HG03097 (cell line): ENCODE measurements around the gene PTPRE.
"Not testable (repeated sequence)": the region's sequence is repeated elsewhere in the genome, so short reads cannot be mapped to it uniquely, and the experiment has no call there.

Source experiments
- ATAC-seq: cut with Tn5 transposase; IDR thresholded peaks from one replicate; pipeline ENCODE4 v1.9.1; 2021; ENCODE audit not compliant: unreplicated experiment, low FRiP score

PTPRE gene

GRCh38 chr10:128084991-128085390, 178.1 kb downstream of the PTPRE start:
- ATAC-seq: no peak

GRCh38 chr10:128086003-128086863, 179.3 kb downstream of the PTPRE start:
- no peak for ATAC-seq

GRCh38 chr10:128087146-128087883, 180.4 kb downstream of the PTPRE start:
- no peak for ATAC-seq

GRCh38 chr10:128087884-128088709, 181.2 kb downstream of the PTPRE start:
- ATAC-seq: no peak

- no peak for ATAC-seq
These were observed 184.8 kb downstream of the PTPRE start for GRCh38 chr10:128091636-128092210.

DNA sequence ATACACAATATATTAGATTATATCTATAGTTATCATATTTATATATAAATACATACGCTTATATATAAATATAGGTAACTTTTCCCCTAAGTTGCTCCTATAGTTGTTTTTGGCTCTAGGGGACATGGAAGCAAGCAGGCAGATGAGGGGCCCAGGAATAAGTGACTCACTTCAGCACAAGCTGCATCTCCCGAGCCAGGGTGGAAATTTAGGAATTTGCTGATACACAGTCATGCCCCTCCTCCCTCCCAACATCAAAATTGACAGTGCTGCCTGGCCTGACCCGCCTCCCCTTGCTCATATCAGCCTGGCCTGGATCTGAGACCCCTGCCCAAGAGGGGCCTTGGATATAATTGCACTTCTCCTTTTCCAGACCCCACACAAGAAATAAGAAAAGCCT, 185.6 kb downstream of the PTPRE start:
- ATAC-seq: no peak

DNA sequence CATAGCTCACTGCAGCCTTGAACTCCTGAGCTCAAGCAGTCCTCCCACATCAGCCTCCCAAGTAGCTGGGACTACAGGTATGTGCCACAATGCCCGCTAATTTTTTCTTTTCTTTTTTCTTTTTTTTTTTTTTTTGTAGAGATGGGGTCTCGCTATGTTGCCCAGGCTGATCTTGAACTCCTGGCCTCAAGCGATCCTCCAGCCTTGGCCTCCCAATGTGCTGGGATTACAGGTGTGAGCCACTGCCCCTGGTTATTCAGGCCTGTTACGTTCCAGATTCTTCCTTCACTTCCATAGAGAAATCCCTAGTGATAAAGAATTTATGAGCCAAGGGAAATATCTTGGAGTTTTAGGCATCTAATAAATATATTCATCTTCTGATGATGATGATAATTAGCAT, 187.7 kb downstream of the PTPRE start:
- ATAC-seq: not testable (repeated sequence)

DNA sequence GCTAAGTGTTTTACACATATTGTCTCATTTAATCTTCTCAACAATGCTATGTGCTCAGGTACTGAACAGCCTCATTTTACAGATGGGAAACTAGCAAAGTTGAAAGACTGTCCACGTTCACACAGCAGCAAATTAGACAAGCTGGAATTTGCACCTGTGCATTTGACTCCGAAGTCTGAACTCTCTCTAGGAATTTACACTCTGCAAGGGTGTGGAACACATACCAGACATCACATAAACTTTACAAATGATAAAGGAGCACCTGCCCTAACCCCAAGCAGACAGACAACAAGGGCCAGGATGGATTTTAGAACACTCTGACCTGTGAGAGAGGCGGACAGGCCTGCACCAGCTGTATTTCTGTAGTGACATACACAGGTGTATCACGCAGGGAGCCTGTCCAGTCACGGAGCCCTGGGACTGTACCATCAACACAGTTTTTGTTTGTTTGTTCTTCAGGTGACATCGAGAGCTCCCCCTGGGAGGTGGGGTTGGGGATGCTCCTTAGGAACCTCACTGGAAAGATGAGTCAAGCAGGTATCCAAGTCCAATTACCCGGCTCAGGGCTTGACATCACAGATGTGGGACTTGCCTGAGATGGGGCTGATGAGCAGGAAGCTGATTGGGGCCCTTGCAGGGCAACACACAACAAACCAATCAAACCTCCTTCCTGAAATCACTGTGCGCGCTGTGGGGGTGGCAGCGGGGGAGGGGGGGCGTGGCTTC, 188.3 kb downstream of the PTPRE start:
- no peak for ATAC-seq

- ATAC-seq: peak; percentile 75
These were observed 189.0 kb downstream of the PTPRE start for GRCh38 chr10:128095753-128096469.

GRCh38 chr10:128096486-128097199, 189.7 kb downstream of the PTPRE start:
- ATAC-seq: no peak

DNA sequence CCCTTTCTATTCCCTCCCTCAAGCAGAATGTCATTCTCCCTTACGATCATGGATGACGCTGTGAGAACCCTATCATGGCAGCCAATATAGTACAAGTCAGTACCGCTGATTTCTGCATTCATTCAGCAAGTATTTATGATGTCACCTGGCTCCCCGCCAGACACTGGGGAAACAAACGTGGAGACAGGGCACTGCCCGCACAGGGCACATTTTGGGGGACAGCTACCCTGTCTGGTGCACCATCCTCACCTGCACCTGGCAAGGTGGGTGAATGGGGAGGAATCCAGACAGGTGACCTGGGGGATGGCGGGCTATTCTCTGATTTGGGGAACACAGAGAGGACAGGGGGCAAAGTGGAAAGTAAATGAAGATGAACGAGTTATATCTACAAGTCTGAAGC, 190.9 kb downstream of the PTPRE start:
- ATAC-seq: no peak

DNA sequence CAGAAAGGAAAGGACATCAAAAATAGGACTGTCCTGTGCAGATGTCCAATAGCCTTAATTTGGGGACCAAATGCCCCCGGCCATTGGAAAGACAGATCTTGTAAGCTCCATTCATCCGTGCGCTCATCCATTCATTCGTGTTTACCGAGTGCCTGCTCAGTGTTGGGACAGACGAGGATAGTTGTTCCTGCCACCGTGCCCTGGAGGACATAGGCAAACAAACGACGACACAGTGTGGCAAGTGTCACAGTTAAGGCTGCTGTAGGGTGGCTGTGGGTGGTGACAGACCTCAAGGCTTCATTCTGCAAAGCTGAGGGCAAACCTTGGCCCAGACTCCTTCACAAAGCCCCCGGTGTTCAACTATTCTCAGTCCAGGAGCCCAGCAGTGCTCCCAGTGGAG, 191.7 kb downstream of the PTPRE start:
- no peak for ATAC-seq

DNA sequence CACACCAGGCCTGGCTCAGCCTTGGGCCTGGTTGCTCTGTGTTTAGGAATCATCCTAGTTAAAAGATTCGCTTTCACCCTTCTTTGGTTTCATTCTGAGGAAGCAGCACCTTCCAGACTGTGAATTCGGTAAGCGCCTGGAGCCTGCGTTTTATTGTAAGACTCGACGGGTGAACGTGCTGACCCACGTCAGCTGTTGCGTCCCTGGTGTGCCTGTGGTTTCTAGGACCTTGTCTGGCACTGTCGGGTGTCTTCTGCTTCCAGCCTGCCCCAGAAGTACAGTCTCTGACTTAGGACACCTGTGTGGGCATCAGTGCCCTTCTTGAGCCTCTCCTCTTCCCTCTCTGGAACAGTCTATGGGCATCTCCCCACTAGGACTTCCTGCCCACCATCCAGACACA, 193.0 kb downstream of the PTPRE start:
- ATAC-seq: no peak

- no peak for ATAC-seq
These were observed 195.0 kb downstream of the PTPRE start for GRCh38 chr10:128101901-128102300.

- ATAC-seq: no peak
These were observed 195.8 kb downstream of the PTPRE start for GRCh38 chr10:128102480-128103228.

DNA sequence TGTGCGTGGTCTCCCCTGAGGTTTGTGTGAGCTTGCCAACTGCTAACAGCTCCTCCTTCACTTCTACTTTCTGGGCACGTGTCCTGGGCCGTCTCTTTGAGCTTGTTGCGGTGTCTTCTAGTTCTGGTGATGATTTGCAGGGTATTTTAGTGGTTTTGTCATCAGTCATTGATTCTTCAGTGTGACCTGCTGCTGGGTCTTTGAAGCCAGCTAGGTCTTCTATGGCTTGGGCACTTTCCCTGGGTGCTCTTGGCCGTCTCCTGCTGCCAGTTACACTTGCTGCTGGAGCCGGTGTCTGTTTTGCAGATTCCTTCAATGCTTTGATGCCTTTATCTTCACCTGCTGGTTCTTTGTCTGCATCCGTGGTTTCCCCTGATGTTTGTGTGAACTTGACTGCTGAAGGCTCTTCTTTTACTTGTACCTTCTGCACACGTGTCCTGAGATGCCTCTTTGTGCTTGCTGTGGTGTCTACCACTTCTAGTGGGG, 196.4 kb downstream of the PTPRE start:
- ATAC-seq: no peak

DNA sequence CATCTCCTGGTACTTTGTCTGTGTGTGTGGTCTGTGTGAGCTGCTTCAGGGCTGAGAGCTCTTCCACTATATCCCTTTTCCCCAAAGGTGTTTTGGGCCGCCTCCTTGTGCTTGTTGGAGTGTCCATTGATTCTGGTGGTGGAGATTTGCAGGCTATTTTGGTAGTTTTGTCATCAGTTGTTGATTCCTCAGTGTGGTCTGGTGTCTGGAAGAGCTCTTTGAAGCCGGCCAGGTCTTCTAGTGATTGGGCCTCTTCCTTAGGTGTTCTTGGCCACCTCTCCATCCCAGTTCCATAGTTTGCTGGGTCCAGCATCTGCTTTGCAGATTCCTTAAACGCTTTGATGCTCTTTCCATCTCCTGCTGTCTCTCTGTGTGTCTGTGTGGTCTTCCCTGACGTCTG, 198.5 kb downstream of the PTPRE start:
- ATAC-seq: no peak

DNA sequence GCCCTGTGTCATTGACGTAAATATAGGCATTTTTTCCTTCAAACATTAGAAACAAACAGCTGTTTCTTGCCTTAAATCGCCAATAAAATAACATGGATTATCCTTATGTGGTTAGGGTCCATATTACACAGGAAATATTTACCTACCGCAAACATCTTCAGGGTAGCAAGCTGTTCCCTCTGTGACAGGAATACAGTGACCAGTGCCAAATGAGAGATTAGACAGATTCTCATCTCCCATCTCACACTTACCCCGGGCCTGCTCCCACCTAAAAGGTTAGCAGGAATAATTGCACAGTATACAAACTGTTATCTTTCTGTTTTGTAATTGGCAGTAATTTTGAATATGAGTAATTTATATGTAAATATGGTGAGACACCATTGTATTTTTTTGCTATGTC, 202.8 kb downstream of the PTPRE start:
- ATAC-seq: no peak
